GM18502 (cell line): ENCODE results near the gene C10orf143.

Experiments used
- ATAC-seq: cut with Tn5 transposase; IDR thresholded peaks from one replicate; pipeline ENCODE4 v1.9.1; 2021; ENCODE audit warnings: mild to moderate bottlenecking; ENCODE audit not compliant: unreplicated experiment, poor library complexity

C10orf143 gene

DNA sequence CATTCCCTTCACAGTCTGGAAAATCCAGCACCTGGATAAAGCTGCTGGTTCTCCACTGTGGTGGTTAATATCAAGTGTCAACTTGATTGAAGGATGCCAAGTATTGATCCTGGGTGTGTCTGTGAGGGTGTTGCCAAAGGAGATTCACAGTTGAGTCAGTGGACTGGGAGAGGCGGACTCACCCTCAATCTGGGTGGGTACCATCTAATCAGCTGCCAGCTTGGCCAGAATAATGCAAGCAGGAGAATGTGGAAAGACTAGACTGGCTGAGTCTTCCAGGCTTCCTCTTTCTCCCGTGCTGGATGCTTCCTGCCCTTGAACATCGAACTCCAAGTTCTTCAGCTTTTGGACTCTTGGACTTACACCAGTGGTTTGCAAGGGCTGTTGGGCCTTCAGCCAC, 48.4 kb downstream of the C10orf143 start:
- no peak for ATAC-seq

DNA sequence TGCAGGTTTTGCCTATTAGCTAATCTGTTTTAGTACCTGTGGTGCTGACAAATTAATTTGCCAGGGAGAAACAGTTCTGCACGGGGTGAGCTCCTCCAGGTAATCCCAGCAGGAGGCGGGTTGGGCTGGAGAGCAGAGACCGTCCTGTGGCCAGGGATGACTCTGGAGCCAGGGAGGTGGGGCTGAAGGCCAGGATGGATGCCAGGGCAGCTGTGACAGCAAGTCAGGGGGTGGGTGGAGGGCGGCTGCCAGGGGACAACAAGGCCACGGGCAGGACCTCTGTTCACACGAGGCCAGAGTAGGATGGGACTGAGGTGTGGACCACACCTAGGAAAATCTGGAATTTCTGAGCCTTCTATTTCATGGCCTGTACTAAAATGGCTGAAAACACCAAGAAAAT, 48.9 kb downstream of the C10orf143 start:
- no peak for ATAC-seq

DNA sequence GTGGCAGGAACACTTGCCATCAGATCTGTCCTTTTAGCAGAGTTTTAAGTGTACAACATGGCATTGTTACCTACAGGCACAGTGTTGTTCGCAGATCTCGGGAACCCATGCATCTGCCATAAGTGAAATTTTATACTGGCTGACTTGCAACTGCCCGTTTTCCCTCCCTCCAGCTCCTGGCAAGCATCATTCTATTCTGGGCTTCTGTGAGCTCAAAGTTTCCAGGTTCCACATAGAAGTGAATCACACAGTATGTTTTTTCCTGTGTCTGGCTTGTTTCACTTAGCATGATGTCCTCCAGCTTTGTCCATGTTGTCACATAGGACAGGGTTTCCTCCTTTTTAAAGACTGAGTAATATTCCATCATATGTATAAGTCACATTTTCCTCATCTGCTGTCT, 56.6 kb downstream of the C10orf143 start:
- no peak for ATAC-seq

DNA sequence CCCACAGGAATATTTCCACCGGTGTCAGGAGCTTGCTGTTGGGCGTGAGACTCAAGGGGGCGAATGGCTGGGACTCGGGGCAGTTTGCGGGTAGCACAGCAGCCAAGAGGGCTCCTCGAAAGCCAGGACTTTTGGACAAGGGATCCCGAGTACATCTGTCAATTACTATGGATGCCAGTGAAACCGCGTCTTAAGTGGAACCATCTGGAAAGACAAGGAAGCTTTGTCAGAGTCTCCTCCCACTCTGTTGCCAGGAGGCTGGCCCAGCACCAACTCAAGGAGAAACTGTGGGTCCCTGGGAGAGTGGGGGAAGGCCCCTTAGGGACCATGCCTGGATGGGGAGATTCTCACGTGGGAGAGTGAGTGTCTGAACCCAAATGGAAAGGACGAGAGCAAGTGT, 57.1 kb downstream of the C10orf143 start:
- no peak for ATAC-seq

DNA sequence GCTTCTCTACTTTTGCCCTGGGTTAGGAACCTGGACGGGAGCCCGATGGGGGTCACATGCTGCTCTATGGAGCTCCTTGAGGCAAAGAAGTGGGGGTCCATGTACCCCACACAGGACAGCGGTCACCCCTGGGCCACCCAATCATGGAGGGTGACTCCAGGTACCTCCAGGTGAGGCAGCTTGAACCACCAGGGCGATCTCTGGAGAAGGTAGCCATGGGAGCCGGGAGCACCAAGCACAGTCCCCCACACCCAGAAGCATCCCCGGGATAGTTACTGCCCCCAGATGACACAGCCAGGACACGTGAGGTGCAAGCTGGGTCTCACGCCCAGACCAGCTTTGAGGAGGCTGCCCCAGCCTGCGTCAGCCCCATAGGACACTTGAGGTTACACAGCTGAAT, 58.4 kb downstream of the C10orf143 start:
- ATAC-seq = no peak

DNA sequence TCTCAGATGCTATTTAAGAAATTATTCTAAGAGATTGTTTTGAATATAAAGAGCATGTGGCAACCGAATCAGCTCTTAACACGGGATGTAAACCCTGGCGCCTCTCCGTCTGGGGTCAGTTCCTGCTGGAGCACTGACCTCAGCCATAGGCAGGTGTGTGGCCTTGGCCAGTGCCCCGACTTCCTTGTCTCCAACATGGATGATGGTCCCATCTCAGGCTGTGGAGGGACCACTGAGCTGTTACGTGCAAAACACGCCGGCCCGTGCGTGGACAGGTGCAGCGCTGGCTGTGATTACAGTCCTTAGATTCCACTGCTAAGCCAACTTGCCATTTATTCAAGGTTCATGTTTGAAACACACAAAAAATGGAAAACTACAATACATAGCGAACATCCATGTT, 59.9 kb downstream of the C10orf143 start:
- ATAC-seq = no peak

DNA sequence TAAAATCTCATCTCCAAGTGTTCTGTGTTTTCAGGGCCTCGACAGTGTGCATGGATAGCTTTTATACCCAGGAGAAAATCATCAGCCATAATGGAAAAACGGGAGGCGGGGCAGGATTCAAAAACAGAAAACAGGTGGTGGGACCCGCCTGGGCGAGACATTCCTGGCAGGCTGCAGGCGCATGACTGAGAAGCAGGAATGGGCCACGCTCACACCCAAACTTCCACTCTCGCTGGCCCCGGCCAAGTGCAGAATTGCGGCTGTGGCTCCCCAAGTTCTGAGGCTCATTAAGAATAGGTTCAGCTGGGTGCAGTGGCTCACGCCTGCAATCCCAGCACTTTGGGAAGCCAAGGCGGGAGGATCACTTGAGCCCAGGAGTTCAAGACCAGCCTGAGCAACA, 60.6 kb downstream of the C10orf143 start:
- ATAC-seq = no peak

DNA sequence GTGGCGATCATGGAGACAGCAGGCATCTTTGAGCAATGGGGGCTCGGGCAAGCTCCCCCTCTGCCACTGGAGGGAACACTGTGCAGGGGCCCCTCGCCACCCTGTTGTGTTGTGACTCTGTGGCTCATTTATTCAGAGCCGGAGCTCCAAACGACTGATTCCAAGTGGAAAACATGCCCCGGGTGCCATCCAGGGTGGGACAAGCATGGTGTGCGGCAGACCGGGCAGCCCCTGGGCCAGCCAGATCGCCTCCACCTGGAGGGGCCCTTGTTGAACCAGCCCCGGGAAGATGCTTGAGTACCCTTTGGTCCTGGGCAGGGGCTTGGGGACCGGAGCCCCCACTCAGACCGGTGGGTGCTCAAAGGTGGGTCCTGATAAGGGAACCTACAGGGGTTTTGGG, 61.4 kb downstream of the C10orf143 start:
- ATAC-seq = no peak

DNA sequence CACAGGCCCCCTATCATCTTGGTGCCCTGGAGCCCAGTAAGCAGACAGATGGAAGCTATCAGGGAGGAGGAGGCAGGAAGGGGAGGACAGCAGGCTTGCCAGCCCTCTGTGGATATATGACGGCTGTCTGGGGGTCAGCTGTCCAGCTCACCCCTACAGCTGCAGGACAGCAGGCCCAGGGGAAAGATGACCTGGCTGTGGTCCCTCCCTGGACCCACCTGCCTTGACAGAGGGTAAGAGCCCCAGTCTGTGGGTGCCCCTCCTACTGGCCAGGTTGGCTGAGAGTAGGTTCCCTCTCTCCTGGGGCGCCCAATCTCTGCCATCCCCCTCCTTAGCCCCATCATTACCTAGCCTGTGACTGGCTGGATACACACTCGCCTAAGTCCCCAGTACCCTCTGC, 62.5 kb downstream of the C10orf143 start:
- ATAC-seq = no peak

DNA sequence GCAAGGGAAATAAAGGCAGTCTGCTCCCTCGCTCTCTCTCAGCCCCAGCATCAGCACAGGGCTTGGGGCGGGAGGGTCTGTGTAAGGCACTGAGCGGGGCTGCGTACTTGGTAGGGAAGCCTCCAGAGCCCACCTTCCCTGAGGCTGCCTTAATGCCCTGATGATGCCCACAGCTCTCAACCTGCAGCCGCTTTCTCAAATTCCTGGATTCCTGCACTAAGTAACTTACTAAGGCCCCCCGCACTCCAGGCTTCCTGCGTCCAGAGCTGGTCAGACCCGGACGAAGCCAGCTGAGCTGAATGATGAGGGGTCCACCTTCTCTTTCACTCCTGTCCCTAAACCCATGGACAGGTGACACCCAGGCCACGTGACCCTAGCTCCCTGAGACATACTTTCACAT, 63.3 kb downstream of the C10orf143 start:
- no peak for ATAC-seq

DNA sequence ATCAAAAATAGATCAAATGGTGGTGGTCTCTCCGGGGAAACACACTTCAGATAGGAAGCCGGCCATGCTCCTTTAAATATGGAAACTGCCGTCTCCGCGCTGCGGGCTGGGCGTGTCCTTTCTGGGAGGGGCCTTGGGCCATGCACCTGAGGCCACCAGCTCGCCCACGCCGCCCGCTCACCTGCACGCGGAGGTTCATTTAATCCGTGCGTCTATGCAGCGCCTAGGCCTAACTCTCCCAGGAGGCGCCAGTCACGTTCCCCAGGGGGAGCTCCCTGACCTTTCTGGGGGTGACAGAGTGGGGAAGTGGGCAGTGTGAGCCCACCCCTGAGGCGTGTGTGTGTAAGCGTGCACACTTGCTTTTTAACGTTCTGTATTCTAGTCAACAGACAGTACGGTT, 64.0 kb downstream of the C10orf143 start:
- ATAC-seq = no peak

DNA sequence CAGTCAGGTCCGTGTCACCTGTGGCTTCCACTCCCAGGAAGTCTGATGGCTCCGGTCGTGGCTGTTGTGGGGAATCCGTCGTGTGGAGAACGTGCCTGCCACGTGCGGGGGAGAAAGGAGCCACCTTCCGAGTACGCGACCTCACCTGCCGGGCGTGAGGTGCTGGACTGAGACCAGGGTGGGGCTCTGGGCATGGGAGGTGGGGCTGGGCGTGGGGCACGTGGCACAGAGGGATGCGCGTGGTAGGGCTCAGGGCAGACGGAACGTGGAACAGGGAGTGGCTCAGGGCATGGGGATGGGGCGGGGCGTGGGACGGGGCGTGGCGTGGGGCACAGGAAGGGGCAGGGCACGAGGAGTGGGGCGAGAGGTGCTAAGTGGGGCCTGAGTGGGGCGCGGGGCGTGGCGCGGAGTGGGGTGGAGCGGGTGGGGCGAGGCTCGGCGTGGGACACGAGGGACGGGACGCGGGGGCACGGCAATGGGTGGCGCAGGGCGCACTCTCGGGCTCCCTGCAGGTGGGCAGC, 64.8 kb downstream of the C10orf143 start:
- no peak for ATAC-seq

DNA sequence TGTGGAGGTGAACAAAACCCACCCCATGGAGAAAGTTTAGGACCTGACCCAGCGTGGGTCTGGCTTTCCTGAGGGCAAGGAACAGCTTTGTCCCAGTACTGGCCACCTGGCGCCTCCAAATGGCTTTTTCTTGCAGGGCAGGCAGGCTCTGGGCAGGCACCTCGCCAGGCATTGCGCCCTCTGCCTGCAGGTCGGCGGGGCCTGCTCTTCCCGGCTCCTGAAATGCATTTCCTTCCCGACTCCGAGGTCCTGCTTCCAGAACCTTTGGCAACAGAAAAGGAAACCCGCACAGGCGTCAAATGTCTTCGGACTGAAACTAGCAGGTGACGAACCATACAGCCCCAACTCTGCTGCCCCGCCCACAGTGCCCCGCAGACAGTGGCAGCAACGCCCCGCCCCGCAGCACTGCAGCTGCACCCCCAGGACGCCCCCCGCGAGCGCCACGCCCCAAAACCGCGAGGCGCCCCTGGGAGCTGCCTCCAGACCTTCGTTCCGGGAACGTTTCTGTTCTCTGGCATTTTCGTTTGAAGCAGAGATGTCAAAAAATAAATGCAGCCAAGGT, 65.5 kb downstream of the C10orf143 start:
- ATAC-seq = no peak

DNA sequence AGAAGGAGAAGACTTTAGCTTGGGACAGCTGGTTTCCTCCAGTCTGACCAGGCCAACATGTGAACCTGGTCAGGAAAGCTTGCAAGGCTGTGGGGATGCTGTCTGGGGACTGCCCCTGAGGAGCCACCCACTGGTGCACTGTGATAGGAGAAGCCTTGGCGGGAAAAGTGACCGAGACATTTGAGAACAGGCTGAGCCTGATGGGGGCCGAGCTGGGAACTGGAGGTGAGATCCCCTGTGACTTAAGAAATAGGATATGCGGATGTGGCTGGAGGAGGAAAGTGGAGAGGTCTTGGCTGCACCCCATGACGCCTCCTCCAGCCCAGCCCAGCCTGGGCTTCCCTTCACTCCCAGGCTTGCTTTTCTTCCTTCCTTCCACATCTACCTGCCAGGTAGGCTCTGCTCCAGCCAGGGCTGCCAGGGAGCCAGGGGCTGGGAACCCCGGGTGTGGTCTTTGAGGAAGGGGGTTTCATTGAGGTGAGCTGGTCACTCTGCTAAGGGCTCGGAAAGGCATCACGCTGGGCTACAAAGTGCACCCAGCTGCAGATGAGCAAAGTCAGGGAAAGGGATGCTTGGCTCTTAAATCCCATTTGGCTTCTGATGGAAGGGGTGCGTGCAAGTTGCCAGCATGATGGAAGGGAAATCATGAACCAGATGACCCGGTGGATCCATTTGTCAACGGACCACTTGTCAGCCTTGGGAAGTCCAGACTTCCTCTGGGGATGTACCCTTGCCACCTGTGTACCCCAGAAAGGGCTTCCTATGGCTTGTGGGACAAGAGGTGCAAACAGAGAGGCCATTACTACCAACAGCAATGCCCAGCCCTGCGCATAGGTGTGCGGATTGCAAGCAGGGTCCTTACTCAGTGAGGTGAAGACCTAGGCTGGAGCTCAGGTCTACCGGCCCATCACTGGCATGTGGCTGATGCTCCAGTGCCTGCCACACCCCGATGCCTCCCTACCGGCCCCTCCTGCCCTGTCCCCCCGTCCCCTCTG, 66.3 kb downstream of the C10orf143 start:
- no peak for ATAC-seq

DNA sequence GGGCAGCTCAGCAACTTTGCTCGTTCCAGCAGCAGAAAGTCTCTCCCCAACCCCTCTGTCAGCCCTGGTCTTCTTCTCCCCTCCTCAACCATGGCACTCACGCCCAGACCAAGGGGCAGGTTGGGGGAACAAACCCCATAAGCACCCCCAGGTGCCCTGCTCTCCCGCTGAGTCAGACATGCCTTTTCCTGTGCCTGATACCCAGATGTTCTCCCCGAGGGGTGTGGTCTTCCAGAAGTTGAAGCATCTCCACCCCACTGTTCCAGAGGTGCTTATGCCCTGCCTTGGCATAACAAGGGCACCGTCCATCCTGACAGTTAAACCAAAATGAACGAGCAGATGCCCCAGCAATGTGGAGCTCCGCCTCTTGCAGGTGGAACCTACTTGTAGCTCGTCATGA, 67.1 kb downstream of the C10orf143 start:
- ATAC-seq = no peak

DNA sequence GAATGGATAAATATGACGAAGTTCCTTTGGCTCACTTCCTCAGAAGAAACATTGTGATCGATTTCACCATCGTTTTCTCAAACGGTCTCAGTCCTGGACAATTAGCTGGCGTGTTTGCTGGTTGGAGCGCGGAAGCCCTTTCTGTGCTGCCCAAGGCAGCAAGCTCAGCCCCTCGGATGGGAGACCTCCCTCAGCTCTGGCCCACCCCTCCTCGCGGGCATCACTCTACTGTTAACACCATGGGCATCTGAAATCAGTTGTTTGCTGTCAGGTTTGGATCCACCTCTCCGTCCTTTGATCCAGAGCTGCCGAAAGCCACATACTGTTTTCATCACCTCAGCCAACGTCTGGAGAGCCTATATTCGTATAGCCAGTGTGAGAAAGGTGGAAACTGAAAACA, 68.2 kb downstream of the C10orf143 start:
- no peak for ATAC-seq

DNA sequence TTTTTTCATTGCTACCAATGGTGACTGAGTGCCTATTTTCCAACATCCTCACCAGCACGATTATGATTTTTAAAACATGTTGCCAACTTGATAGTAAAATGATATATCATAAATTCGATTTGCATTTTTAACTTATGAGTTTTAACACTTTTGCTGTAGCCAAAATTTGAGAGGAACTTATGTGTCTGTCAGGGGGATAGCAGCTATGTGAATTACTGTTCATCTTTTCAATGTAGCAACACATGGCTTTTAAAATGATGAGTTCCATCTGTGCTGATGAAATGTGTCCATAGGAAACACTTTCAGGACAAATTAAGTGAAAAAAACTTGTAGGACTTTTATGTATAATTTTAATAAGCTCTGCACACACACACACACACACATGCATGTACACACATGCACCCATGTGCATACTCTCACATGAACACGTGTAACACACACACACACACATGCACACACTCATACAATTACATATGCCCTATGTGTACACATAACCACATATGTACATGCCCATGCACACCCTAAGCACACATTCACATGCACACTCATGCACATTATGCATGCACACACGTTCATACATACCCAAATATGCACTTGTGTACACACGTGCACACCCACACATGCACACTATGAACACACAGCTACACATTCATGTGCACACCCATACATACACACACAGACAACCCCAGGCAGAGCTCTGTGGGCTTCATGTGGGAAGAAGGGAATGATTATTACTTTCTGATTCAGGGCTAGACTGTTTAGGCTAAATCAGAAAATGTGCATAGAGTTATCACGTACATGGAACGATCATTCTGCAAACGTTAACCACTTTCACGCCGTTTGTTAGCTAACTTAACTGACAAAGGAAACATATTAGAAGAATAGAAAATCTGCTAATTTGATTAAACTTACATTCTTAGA, 68.9 kb downstream of the C10orf143 start:
- no peak for ATAC-seq

DNA sequence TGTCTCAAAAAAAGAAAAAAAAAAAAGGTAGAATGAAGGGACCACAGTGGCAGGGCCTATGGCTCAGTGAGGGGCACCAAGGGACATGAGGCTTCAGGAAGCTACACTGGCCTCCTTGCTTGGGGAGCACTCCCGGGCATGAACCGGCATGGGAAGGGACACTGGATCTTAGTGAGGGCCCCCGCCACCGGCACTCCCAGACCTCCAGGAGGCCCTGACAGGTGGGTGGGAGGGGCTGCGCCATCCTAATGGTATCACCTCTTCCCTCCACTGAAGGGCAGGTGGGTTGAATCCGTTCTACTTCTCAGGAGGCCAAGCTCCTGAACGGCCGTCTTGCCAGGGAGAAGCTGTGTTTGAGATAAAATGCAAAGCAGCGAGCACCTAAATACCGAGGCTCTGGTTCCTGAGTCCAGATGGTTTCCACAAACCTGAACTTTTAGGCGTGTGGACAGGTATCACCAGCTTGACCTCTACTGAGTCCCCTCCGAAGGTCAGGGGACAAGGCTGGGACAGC, 69.8 kb downstream of the C10orf143 start:
- no peak for ATAC-seq

DNA sequence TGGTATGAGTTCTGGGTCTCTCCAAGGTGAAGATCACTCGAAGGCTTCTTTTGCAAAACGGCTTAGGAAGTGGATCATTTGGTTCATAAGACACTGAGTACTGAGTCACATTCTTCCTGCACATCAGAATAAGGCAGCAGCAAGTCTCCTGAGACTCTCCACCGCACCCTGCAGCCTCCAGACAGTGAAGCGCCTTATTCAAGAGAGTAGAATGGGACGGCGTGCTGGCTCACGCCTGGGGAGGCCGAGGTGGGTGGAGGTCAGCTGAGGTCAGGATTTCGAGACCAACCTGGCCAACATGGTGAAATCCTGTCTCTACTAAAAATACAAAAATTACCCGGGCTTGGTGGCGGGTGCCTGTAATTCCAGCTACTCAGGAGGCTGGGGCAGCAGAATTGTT, 70.3 kb downstream of the C10orf143 start:
- no peak for ATAC-seq

DNA sequence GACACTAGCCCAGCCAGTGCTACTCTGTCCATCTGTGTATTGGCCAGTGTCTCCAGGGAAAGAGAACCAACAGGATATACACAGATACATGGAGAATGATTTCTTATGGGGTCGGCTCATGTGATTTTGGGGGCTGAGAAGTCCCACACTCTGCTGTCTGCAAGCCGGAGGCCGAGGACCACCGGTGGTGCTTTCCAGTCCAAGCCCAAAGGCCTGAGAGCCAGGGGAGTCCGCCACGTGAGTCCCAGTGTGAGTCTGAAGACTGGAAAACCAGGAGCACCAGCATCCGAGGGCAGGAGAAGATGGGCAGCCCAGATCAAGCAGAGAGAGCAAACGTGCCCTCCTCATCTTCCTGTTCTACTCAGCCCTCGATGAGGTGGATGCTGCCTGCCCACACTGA, 71.5 kb downstream of the C10orf143 start:
- ATAC-seq = no peak
